ENCODE measurements around the gene ZFP36L2.

Gene ZFP36L2

GRCh38 chr2:43184339-43184895, 42.0 kb downstream of the ZFP36L2 start:
- TF ChIP-seq, protein P1, sequence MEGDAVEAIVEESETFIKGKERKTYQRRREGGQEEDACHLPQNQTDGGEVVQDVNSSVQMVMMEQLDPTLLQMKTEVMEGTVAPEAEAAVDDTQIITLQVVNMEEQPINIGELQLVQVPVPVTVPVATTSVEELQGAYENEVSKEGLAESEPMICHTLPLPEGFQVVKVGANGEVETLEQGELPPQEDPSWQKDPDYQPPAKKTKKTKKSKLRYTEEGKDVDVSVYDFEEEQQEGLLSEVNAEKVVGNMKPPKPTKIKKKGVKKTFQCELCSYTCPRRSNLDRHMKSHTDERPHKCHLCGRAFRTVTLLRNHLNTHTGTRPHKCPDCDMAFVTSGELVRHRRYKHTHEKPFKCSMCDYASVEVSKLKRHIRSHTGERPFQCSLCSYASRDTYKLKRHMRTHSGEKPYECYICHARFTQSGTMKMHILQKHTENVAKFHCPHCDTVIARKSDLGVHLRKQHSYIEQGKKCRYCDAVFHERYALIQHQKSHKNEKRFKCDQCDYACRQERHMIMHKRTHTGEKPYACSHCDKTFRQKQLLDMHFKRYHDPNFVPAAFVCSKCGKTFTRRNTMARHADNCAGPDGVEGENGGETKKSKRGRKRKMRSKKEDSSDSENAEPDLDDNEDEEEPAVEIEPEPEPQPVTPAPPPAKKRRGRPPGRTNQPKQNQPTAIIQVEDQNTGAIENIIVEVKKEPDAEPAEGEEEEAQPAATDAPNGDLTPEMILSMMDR (IDR thresholded peaks at IDR 0.05; ENCODE audit: insufficient read depth, low read length, poor library complexity, severe bottlenecking): no peak
- Histone ChIP-seq H3K4me3 (replicated peaks; ENCODE audit: low read depth, low read length) (no peak overlapping the region), H3K27me3 (replicated peaks; ENCODE audit: control insufficient read depth, insufficient read depth, low read length) (no peaks in the 10 kb centered on the region), H3K36me3 (ENCODE audit: control insufficient read depth, insufficient read depth, low read length) (no peaks in the 10 kb centered on the region)
- DNase-seq (ENCODE audit: extremely low read depth, insufficient read length): no peak

- Histone ChIP-seq H3K27me3 (replicated peaks; ENCODE audit: control insufficient read depth, insufficient read depth, low read length) (no peaks in the 10 kb centered on the region), H3K36me3 (ENCODE audit: control insufficient read depth, insufficient read depth, low read length) (no peaks in the 10 kb centered on the region)
These were observed 42.7 kb downstream of the ZFP36L2 start for GRCh38 chr2:43183743-43184142.

DNA sequence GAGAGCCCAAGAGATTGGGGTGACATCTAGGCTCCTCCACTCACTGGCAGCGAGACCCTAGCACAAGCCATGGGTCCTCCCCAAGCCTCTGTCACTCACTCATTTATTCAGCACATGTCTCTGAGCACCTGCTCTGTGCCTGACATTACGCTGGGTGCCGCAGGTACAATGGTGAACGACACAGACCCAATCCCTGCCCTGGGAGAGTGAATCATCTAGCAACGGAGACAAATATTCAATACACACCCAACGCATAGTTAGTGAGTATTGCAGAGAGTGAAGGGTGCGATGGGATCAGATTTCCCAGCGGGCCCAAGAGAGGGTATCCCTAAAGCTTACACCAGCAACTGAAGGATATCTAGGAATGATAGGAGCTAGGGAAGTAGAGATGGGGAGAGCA, 45.5 kb downstream of the ZFP36L2 start:
- Histone ChIP-seq H3K4me3 (replicated peaks; ENCODE audit: low read depth, low read length) (no peak overlapping the region), H3K27me3 (replicated peaks; ENCODE audit: control insufficient read depth, insufficient read depth, low read length) (no peaks in the 10 kb centered on the region), H3K36me3 (ENCODE audit: control insufficient read depth, insufficient read depth, low read length) (no peaks in the 10 kb centered on the region)
- TF ChIP-seq, protein P1 (IDR thresholded peaks at IDR 0.05; ENCODE audit: insufficient read depth, low read length, poor library complexity, severe bottlenecking): no peak
- DNase-seq (ENCODE audit: extremely low read depth, insufficient read length): no peak

More at GRCh38 chr2:43183743-43184142, 42.7 kb downstream of the ZFP36L2 start:
- TF ChIP-seq, protein P1 (IDR thresholded peaks at IDR 0.05; ENCODE audit: insufficient read depth, low read length, poor library complexity, severe bottlenecking): no peak
- DNase-seq (ENCODE audit: extremely low read depth, insufficient read length): no peak
- H3K4me3 ChIP-seq (replicated peaks; ENCODE audit: low read depth, low read length): no peak overlapping the region

DNA sequence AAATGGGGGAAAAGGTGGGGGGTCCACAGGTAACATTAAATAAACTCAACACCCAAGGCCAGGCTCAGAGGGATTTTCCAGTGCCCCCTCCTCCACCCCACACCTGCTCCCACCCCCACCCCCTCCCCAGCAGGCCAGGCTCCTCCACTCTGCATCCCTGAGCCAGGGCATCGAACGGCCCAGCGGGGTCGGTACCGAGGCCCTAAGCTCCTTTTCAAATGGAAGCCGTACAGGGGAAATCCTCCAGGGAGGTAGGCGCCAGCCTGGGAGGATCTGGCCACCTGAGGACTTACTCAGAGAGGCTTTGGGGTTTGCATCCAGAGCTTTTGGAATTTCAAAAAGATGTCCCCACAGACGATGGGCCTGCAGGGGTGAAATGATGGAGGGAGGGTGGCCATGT, 46.5 kb downstream of the ZFP36L2 start:
- DNase-seq (ENCODE audit: extremely low read depth, insufficient read length): no peak
- no peaks in the 10 kb centered on the region for H3K36me3 ChIP-seq (ENCODE audit: control insufficient read depth, insufficient read depth, low read length)
- H3K27me3 ChIP-seq (replicated peaks; ENCODE audit: control insufficient read depth, insufficient read depth, low read length): no peaks in the 10 kb centered on the region
- no peak overlapping the region for H3K4me3 ChIP-seq (replicated peaks; ENCODE audit: low read depth, low read length)
- TF ChIP-seq, protein P1 (IDR thresholded peaks at IDR 0.05; ENCODE audit: insufficient read depth, low read length, poor library complexity, severe bottlenecking): no peak

- no peak for DNase-seq (ENCODE audit: extremely low read depth, insufficient read length)
- no peak overlapping the region for H3K4me3 ChIP-seq (replicated peaks; ENCODE audit: low read depth, low read length)
- H3K27me3 ChIP-seq (replicated peaks; ENCODE audit: control insufficient read depth, insufficient read depth, low read length): no peaks in the 10 kb centered on the region
- TF ChIP-seq, protein P1 (IDR thresholded peaks at IDR 0.05; ENCODE audit: insufficient read depth, low read length, poor library complexity, severe bottlenecking): no peak
- no peaks in the 10 kb centered on the region for H3K36me3 ChIP-seq (ENCODE audit: control insufficient read depth, insufficient read depth, low read length)
These were observed 47.5 kb downstream of the ZFP36L2 start for GRCh38 chr2:43178602-43179542.

All from GM06990 (cell line).